HL-60/S4 treated with retinoic acid at 250 ng/mL for 4 days and 3 days (cell line): Measurements from ENCODE around the gene MNAT1.
"Not testable (repeated sequence)": the region's sequence is repeated elsewhere in the genome, so short reads cannot be mapped to it uniquely, and the experiment has no call there.

ENCODE experiments used
- in situ Hi-C: fragments of 300-500 bp; cut with MboI; formaldehyde crosslinking; loops from 2 replicates; pipeline ENCODE4 v1.7.0; 2022; ENCODE audit warnings: low sequenced_read_pairs

Gene MNAT1

GRCh38 chr14:60800409-60800808 is 65.8 kb downstream of the MNAT1 start:
- in situ Hi-C loops: no loop called here

GRCh38 chr14:60803871-60804270 is 69.3 kb downstream of the MNAT1 start:
- in situ Hi-C loops: no loop called here

GRCh38 chr14:60805841-60806430 is 71.4 kb downstream of the MNAT1 start:
- in situ Hi-C loops: no loop called here

- in situ Hi-C loops: no loop called here
Measured at GRCh38 chr14:60807247-60807646, 72.7 kb downstream of the MNAT1 start.

GRCh38 chr14:60807971-60808370 is 73.4 kb downstream of the MNAT1 start:
- in situ Hi-C loops: no loop called here

- in situ Hi-C loops: no loop called here
Measured at GRCh38 chr14:60812987-60813386, 78.4 kb downstream of the MNAT1 start.

GRCh38 chr14:60815371-60815770 is 80.8 kb downstream of the MNAT1 start:
- in situ Hi-C loops: no loop called here

- in situ Hi-C loops: no loop called here
Measured at GRCh38 chr14:60817113-60817512, 82.6 kb downstream of the MNAT1 start.

- in situ Hi-C loops: no loop called here
Measured at GRCh38 chr14:60819575-60819974, 85.0 kb downstream of the MNAT1 start.

- in situ Hi-C loops: no loop called here
Measured at GRCh38 chr14:60838601-60839000, 104.0 kb downstream of the MNAT1 start.

GRCh38 chr14:60839057-60839456 is 104.5 kb downstream of the MNAT1 start:
- in situ Hi-C loops: no loop called here

GRCh38 chr14:60839657-60840056 is 105.1 kb downstream of the MNAT1 start:
- in situ Hi-C loops: no loop called here

- in situ Hi-C loops: no loop called here
Measured at GRCh38 chr14:60840313-60840712, 105.8 kb downstream of the MNAT1 start.

GRCh38 chr14:60845523-60845922 is 111.0 kb downstream of the MNAT1 start:
- in situ Hi-C loops: no loop called here

GRCh38 chr14:60848066-60848465 is 113.5 kb downstream of the MNAT1 start:
- in situ Hi-C loops: no loop called here

- in situ Hi-C loops: not testable (repeated sequence)
Measured at GRCh38 chr14:60851692-60852091, 117.1 kb downstream of the MNAT1 start.

- in situ Hi-C loops: no loop called here
Measured at GRCh38 chr14:60856111-60856510, 121.5 kb downstream of the MNAT1 start.

GRCh38 chr14:60859525-60859924 is 125.0 kb downstream of the MNAT1 start:
- in situ Hi-C loops: no loop called here

- in situ Hi-C loops: no loop called here
Measured at GRCh38 chr14:60861545-60862140, 127.1 kb downstream of the MNAT1 start.

- in situ Hi-C loops: no loop called here
Measured at GRCh38 chr14:60862283-60862682, 127.7 kb downstream of the MNAT1 start.

GRCh38 chr14:60863249-60863648 is 128.7 kb downstream of the MNAT1 start:
- in situ Hi-C loops: no loop called here

GRCh38 chr14:60865378-60866127 is 131.0 kb downstream of the MNAT1 start:
- in situ Hi-C loops: no loop called here
